HAP-1 (cell line): ENCODE results near the gene HAPLN2.

Experiments used
- DNase-seq, 2 experiments: peaks; one replicate each; pipeline ENCODE4 v3.0.0-alpha.2; 2016 to 2020; ENCODE audit warnings: low spot score in 2 of 2
- H3K27me3 ChIP-seq: fragments of 250-450 bp; sonication (Bioruptor Pico); 2 replicates; pipeline ENCODE4 v1.5.1; 2020; ENCODE audit warnings: low read depth, mild to moderate bottlenecking, moderate library complexity
- H3K36me3 ChIP-seq: fragments of 250-450 bp; sonication (Bioruptor Pico); replicated peaks from 2 replicates; pipeline ENCODE4 v1.5.1; 2020; ENCODE audit warnings: mild to moderate bottlenecking
- H3K4me1 ChIP-seq: fragments of 250-450 bp; sonication (Bioruptor Pico); 2 replicates; pipeline ENCODE4 v1.5.1; 2020; ENCODE audit warnings: mild to moderate bottlenecking
- H3K4me3 ChIP-seq: fragments of 250-450 bp; sonication (Bioruptor Pico); 2 replicates; pipeline ENCODE4 v1.5.1; 2020; ENCODE audit warnings: mild to moderate bottlenecking, moderate library complexity
- H3K9me3 ChIP-seq: fragments of 250-450 bp; sonication (Bioruptor Pico); 2 replicates; pipeline ENCODE4 v1.5.1; 2020; ENCODE audit warnings: mild to moderate bottlenecking, moderate library complexity
- in situ Hi-C: fragments of 300-500 bp; cut with MboI; formaldehyde crosslinking; loops from 3 replicates; pipeline ENCODE4 v1.14.3; 2020; ENCODE audit warnings: low sequenced_read_pairs, inconsistent platforms, mixed read lengths

Gene HAPLN2

GRCh38 chr1:156652131-156652991, 33.1 kb downstream of the HAPLN2 start:
- no peaks in the 10 kb centered on the region; the same call in 1 of the 2 replicates for H3K4me1 ChIP-seq
- peak in 1 of 2 experiments; percentile 77 for DNase-seq
- H3K36me3 ChIP-seq, result no peaks in the 10 kb centered on the region
- in situ Hi-C loops, result no loop called here
- H3K27me3 ChIP-seq, result peaks cover 7% of the 10 kb centered on the region; the same call in 1 of the 2 replicates
- H3K4me3 ChIP-seq, result no peak overlapping the region
- no peaks in the 10 kb centered on the region for H3K9me3 ChIP-seq

- no peaks in the 10 kb centered on the region for H3K36me3 ChIP-seq
- in situ Hi-C loops, result no loop called here
- H3K4me3 ChIP-seq, result no peak overlapping the region
- no peaks in the 10 kb centered on the region; the same call in 1 of the 2 replicates for H3K4me1 ChIP-seq
- no peaks in the 10 kb centered on the region for H3K9me3 ChIP-seq
- H3K27me3 ChIP-seq, result peaks cover 7% of the 10 kb centered on the region; the same call in 1 of the 2 replicates
- no peak for DNase-seq
Measured at GRCh38 chr1:156652992-156653355, 33.8 kb downstream of the HAPLN2 start.

GRCh38 chr1:156654700-156655099, 35.5 kb downstream of the HAPLN2 start:
- Histone ChIP-seq H3K36me3 (no peaks in the 10 kb centered on the region), H3K27me3 (peaks cover 7% of the 10 kb centered on the region; the same call in 1 of the 2 replicates), H3K4me1 (no peaks in the 10 kb centered on the region; the same call in 1 of the 2 replicates), H3K9me3 (no peaks in the 10 kb centered on the region), H3K4me3 (no peak overlapping the region)
- in situ Hi-C loops, result no loop called here
- no peak for DNase-seq

GRCh38 chr1:156655151-156655903, 36.1 kb downstream of the HAPLN2 start:
- peaks cover 3% of the 10 kb centered on the region for H3K4me1 ChIP-seq
- H3K27me3 ChIP-seq, result peaks cover 5% of the 10 kb centered on the region; the same call in 1 of the 2 replicates
- in situ Hi-C loops, result no loop called here
- H3K4me3 ChIP-seq, result no peak overlapping the region
- no peak for DNase-seq
- no peaks in the 10 kb centered on the region for H3K36me3 ChIP-seq
- no peaks in the 10 kb centered on the region for H3K9me3 ChIP-seq

GRCh38 chr1:156655904-156656516, 36.8 kb downstream of the HAPLN2 start:
- H3K27me3 ChIP-seq, result peaks cover 2% of the 10 kb centered on the region; the same call in 1 of the 2 replicates
- no peak for DNase-seq
- H3K9me3 ChIP-seq, result no peaks in the 10 kb centered on the region
- peaks cover 9% of the 10 kb centered on the region for H3K4me1 ChIP-seq
- in situ Hi-C loops, result no loop called here
- no peak overlapping the region for H3K4me3 ChIP-seq
- H3K36me3 ChIP-seq, result no peaks in the 10 kb centered on the region; the same call in 1 of the 2 replicates

GRCh38 chr1:156656806-156657740, 37.9 kb downstream of the HAPLN2 start:
- Histone ChIP-seq H3K4me3 (peak overlapping the region; percentile 1), H3K27me3 (no peaks in the 10 kb centered on the region), H3K36me3 (no peaks in the 10 kb centered on the region; the same call in 1 of the 2 replicates), H3K4me1 (peaks cover 20% of the 10 kb centered on the region), H3K9me3 (no peaks in the 10 kb centered on the region)
- DNase-seq, result peak; percentile 63 to 79
- in situ Hi-C loops, result no loop called here

- in situ Hi-C loops, result no loop called here
- Histone ChIP-seq H3K4me3 (peak overlapping the region; percentile 1), H3K4me1 (peaks cover 25% of the 10 kb centered on the region), H3K9me3 (no peaks in the 10 kb centered on the region), H3K27me3 (no peaks in the 10 kb centered on the region), H3K36me3 (no peaks in the 10 kb centered on the region; the same call in 1 of the 2 replicates)
- DNase-seq, result no peak
Measured at GRCh38 chr1:156657741-156658319, 38.6 kb downstream of the HAPLN2 start.

- Histone ChIP-seq H3K4me1 (peaks cover 25% of the 10 kb centered on the region), H3K36me3 (no peaks in the 10 kb centered on the region; the same call in 1 of the 2 replicates), H3K4me3 (no peak overlapping the region), H3K9me3 (no peaks in the 10 kb centered on the region), H3K27me3 (no peaks in the 10 kb centered on the region)
- DNase-seq, result no peak
- in situ Hi-C loops, result no loop called here
Measured at GRCh38 chr1:156658496-156658895, 39.3 kb downstream of the HAPLN2 start.

GRCh38 chr1:156658945-156659574, 39.8 kb downstream of the HAPLN2 start:
- DNase-seq, result no peak
- Histone ChIP-seq H3K36me3 (no peaks in the 10 kb centered on the region; the same call in 1 of the 2 replicates), H3K9me3 (no peaks in the 10 kb centered on the region), H3K27me3 (no peaks in the 10 kb centered on the region), H3K4me1 (peaks cover 25% of the 10 kb centered on the region), H3K4me3 (no peak overlapping the region)
- in situ Hi-C loops, result no loop called here

- no peaks in the 10 kb centered on the region for H3K27me3 ChIP-seq
- no peaks in the 10 kb centered on the region; the same call in 1 of the 2 replicates for H3K36me3 ChIP-seq
- peaks cover 31% of the 10 kb centered on the region for H3K4me1 ChIP-seq
- in situ Hi-C loops, result no loop called here
- H3K4me3 ChIP-seq, result no peak overlapping the region
- no peak for DNase-seq
- no peaks in the 10 kb centered on the region for H3K9me3 ChIP-seq
Measured at GRCh38 chr1:156659661-156659987, 40.4 kb downstream of the HAPLN2 start.

- Histone ChIP-seq H3K4me1 (peaks cover 36% of the 10 kb centered on the region), H3K4me3 (peak overlapping the region; percentile 25), H3K27me3 (no peaks in the 10 kb centered on the region), H3K9me3 (no peaks in the 10 kb centered on the region), H3K36me3 (no peaks in the 10 kb centered on the region; the same call in 1 of the 2 replicates)
- in situ Hi-C loops, result no loop called here
- DNase-seq, result peak; percentile 89 to 98
Measured at GRCh38 chr1:156659988-156660751, 41.0 kb downstream of the HAPLN2 start.

- peaks cover 39% of the 10 kb centered on the region for H3K4me1 ChIP-seq
Measured at GRCh38 chr1:156660752-156661112, 41.5 kb downstream of the HAPLN2 start.

More at GRCh38 chr1:156660752-156661112, 41.5 kb downstream of the HAPLN2 start:
- H3K27me3 ChIP-seq, result no peaks in the 10 kb centered on the region
- in situ Hi-C loops, result no loop called here
- H3K4me3 ChIP-seq, result peak overlapping the region; percentile 25
- no peak for DNase-seq
- no peaks in the 10 kb centered on the region for H3K9me3 ChIP-seq
- H3K36me3 ChIP-seq, result no peaks in the 10 kb centered on the region; the same call in 1 of the 2 replicates
